ENCODE data around the gene PCSK4. TPM values are rescaled to one million over a fixed set of nuclear protein-coding genes. Genes with fewer than 3 reads are reported as not detected.
A peak's percentile ranks its signal among the peaks of the same experiment; 100 is the strongest.

Gene PCSK4
- total RNA-seq, 1 experiment from 2014 or later: 9.1 TPM

DNA sequence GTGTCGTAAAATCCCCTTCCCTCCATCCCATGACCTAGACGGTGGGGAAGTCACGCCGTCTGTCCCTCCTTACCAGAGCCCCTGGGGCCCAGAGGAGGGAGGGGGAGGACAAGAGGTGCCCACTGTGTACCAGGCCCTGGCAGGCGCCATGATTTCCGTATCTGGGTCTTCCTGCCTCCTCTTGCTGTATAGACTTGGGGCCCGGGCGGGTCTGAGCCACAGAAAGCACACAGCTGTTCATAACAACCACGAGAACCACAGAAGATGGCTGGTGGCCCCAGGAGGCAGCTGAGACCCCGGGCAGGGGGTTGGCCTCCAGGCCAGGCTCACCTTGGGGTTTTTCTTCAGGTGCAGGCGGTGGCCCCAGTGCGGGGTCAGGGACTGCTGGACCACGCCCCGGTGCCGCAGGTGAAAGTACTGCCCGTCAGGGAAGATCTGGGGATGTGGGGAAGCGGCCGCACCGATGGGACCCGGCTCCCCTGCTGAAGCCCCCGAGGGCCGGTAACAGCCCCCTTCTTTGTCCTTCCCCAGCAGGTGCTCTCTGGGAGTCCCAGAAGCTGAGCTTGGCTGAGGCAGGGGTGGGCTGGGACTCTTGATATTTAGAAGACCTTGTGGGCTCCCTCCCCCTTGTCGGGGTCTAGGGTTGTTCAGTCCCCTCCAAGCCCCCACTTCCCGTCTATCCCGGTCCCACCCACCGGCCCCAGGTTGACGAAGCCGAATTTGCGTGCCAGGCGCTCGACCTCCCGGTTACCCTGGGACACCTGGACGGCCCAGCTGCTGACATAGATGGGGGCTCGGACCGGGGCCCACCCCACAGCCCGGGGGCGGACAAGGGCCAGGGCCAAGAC is 463 bp downstream of the PCSK4 start:
- Histone ChIP-seq H3K9ac (ENCODE audit: extremely low read depth, insufficient read length, low read length) (no peak overlapping the region), H2BK5ac (ENCODE audit: insufficient read length, low read length) (no peak overlapping the region), H3K56ac (ENCODE audit: insufficient read length, low read depth, low read length) (no peak overlapping the region), H3K18ac (ENCODE audit: insufficient read length, low read depth, low read length) (no peak overlapping the region), H3K79me1 (ENCODE audit: insufficient read depth, low read depth, low read length, poor library complexity, severe bottlenecking) (no peaks in the 10 kb centered on the region), H2AFZ (ENCODE audit: low read length) (no peak overlapping the region), H3K4ac (ENCODE audit: low read depth, low read length) (no peak overlapping the region), H3K23me2 (ENCODE audit: insufficient read length, low read depth, low read length, poor library complexity, severe bottlenecking) (peaks cover 9% of the 10 kb centered on the region), H3K79me2 (ENCODE audit: insufficient read depth, low read length) (no peaks in the 10 kb centered on the region), H2AK5ac (ENCODE audit: insufficient read length, low read length) (no peak overlapping the region), H3K23ac (ENCODE audit: insufficient read length, low read depth, low read length) (no peak overlapping the region), H4K20me1 (ENCODE audit: control insufficient read depth, insufficient read depth, insufficient read length) (no peaks in the 10 kb centered on the region), H3K4me1 (ENCODE audit: insufficient read depth, low read length) (no peaks in the 10 kb centered on the region), H2BK12ac (ENCODE audit: insufficient read length, low read depth, low read length) (no peak overlapping the region), H3K14ac (ENCODE audit: insufficient read depth, low read length) (no peak overlapping the region; the same call in 1 of the 2 replicates), H3T11ph (ENCODE audit: low read length) (no peak overlapping the region), H3K27ac (ENCODE audit: insufficient read length, low read depth, low read length) (no peak overlapping the region), H3K4me2 (ENCODE audit: insufficient read depth, insufficient read length, low read length) (peak overlapping the region; percentile 22), H4K91ac (ENCODE audit: insufficient read length, low read depth, low read length) (no peak overlapping the region), H3K27me3 (ENCODE audit: insufficient read depth, low read length) (peaks cover 3% of the 10 kb centered on the region; the same call in 1 of the 2 replicates), H2BK20ac (ENCODE audit: low read depth, low read length, poor library complexity, severe bottlenecking) (no peak overlapping the region), H4K5ac (ENCODE audit: insufficient read length, low read depth, low read length) (no peak overlapping the region), H4K8ac (replicated peaks; ENCODE audit: insufficient read length, low read depth, low read length) (no peak overlapping the region), H2BK120ac (ENCODE audit: low read depth, low read length, poor library complexity, severe bottlenecking) (no peak overlapping the region), H2BK15ac (ENCODE audit: low read depth, low read length) (no peak overlapping the region), H3K9me3 (ENCODE audit: control insufficient read depth, low read depth, low read length) (no peaks in the 10 kb centered on the region)
- Mint-ChIP-seq H3K4me1 (peaks cover 4 to 13% of the 10 kb centered on the region in 2 experiments), H3K36me3 (ENCODE audit: insufficient read depth in 1 of 3, low read depth in 3 of 3) (no peaks in the 10 kb centered on the region; a peak in 1 of 7 replicates), H3K4me3 (peak overlapping the region; percentile 76 to 81), H3K9me3 (no peaks in the 10 kb centered on the region; a peak in 1 of 5 replicates), H3K27me3 (ENCODE audit: low read depth) (peaks cover 33% of the 10 kb centered on the region), H3K27ac (no peak overlapping the region)
- DNase-seq: no peak
- TF ChIP-seq CTCF (conservative IDR thresholded peaks at IDR 0.05): no peak
- no CpG with 5 or more reads among the region's 37 CpGs for WGBS (ENCODE audit: extremely low coverage, insufficient read length, low lambda C conversion rate)
